ENCODE data around the gene RFC5. TPM values are rescaled to one million over a fixed set of nuclear protein-coding genes. Genes with fewer than 3 reads are reported as not detected.

RFC5 gene
- polyA plus RNA-seq, 5 donors: 27.6 to 41.5 (median 36.5) TPM

- DNase-seq: no peak
Measured at GRCh38 chr12:118050972-118051910, 34.7 kb downstream of the RFC5 start.

- DNase-seq: peak; percentile 69 to 75
Measured at GRCh38 chr12:118052324-118053070, 36.0 kb downstream of the RFC5 start.

GRCh38 chr12:118053071-118053985, 36.8 kb downstream of the RFC5 start:
- no peak for DNase-seq

- no peak for DNase-seq
Measured at GRCh38 chr12:118055144-118055557, 38.6 kb downstream of the RFC5 start.

- DNase-seq: peak in 1 of 2 donors; percentile 15
Measured at GRCh38 chr12:118055865-118056773, 39.6 kb downstream of the RFC5 start.

GRCh38 chr12:118058227-118058626, 41.7 kb downstream of the RFC5 start:
- DNase-seq: no peak

- DNase-seq: no peak
Measured at GRCh38 chr12:118058881-118059280, 42.4 kb downstream of the RFC5 start.

- DNase-seq: peak in 1 of 2 donors; percentile 15
Measured at GRCh38 chr12:118059341-118060191, 43.1 kb downstream of the RFC5 start.

- peak; percentile 29 to 37 for DNase-seq
Measured at GRCh38 chr12:118060301-118061010, 44.0 kb downstream of the RFC5 start.

GRCh38 chr12:118061011-118061872, 44.7 kb downstream of the RFC5 start, which contains the start of gene WSB2:
Gene WSB2, minus strand, starts transcription at chr12:118061179. Its CDS starts 131 bp downstream, at chr12:118061048.
- DNase-seq: peak; percentile 73 to 78

GRCh38 chr12:118061873-118062843, 45.7 kb downstream of the RFC5 start:
- DNase-seq: peak; percentile 61 to 65

- DNase-seq: peak in 1 of 2 donors; percentile 41
Measured at GRCh38 chr12:118063576-118064391, 47.3 kb downstream of the RFC5 start.

GRCh38 chr12:118064608-118065007, 48.1 kb downstream of the RFC5 start:
- DNase-seq: no peak

GRCh38 chr12:118065380-118065779, 48.9 kb downstream of the RFC5 start:
- no peak for DNase-seq

- DNase-seq: no peak
Measured at GRCh38 chr12:118068445-118068844, 51.9 kb downstream of the RFC5 start.

Measured in right lung (tissue), 5 donors.